GM12875 (cell line): ENCODE measurements around the gene TNFAIP6.

Experiments
- H3K4me3 ChIP-seq: one replicate; pipeline ENCODE4 v1.5.1; 2011; ENCODE audit warnings: low read depth, low read length, control low read depth
- TF ChIP-seq, protein P1 (sequence below): IDR thresholded peaks from 2 replicates; pipeline ENCODE4 v1.5.1; 2011; ENCODE audit warnings: low read depth, mild to moderate bottlenecking, control low read depth, inconsistent platforms, low read length, moderate library complexity, borderline replicate concordance; ENCODE audit not compliant: insufficient read depth

Gene TNFAIP6

GRCh38 chr2:151359768-151360461, 2.5 kb downstream of the TNFAIP6 start:
- TF ChIP-seq, protein P1, sequence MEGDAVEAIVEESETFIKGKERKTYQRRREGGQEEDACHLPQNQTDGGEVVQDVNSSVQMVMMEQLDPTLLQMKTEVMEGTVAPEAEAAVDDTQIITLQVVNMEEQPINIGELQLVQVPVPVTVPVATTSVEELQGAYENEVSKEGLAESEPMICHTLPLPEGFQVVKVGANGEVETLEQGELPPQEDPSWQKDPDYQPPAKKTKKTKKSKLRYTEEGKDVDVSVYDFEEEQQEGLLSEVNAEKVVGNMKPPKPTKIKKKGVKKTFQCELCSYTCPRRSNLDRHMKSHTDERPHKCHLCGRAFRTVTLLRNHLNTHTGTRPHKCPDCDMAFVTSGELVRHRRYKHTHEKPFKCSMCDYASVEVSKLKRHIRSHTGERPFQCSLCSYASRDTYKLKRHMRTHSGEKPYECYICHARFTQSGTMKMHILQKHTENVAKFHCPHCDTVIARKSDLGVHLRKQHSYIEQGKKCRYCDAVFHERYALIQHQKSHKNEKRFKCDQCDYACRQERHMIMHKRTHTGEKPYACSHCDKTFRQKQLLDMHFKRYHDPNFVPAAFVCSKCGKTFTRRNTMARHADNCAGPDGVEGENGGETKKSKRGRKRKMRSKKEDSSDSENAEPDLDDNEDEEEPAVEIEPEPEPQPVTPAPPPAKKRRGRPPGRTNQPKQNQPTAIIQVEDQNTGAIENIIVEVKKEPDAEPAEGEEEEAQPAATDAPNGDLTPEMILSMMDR, result no peak
- H3K4me3 ChIP-seq, result no peak overlapping the region

DNA sequence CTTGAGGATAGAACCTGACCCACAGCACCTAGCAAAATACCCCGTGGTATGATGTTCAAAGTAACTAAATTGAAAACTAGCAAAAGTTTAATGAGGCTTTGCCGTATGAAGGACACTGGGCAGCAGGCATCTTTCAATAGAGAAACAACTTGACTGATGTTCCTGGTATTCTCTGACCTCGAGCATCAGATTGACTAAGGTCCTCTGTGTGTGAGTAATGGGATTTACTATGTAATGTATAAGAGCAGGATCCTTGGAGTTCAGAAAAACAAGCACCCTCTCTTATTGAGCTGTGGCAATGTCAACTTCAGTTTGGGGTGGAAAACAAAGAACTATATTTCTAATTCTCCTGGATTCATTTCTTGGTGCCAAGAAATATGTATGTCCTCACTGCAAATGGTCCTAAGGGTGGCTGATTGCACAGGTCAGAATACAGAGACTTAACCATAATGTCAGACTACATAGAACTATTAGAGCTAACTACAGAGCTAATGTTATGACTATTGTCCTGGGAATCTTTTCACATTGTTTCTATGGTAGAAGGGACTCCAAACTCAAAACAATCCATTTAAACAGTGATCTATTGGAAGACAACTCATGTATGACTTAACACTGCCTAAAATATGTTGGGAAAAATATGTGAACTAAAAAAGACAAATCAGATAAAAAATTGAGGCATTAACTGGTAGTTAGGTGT, 4.4 kb downstream of the TNFAIP6 start:
- no peak overlapping the region for H3K4me3 ChIP-seq
- TF ChIP-seq, protein P1, result no peak

DNA sequence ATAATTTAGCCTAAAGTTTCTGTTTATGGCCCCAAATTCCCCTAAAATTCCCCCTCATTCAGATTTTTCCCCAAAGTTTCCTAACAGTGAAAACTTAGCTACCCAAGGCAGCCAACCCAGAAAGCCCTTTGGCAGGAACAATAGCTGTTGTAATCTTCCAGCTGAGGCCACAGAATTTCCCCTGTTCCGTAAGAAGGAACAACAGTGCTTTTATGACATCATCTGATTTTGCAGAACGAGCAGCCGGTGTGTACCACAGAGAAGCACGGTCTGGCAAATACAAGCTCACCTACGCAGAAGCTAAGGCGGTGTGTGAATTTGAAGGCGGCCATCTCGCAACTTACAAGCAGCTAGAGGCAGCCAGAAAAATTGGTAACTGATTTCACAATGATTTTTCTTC, 6.3 kb downstream of the TNFAIP6 start:
- TF ChIP-seq, protein P1, result no peak
- H3K4me3 ChIP-seq, result no peak overlapping the region

DNA sequence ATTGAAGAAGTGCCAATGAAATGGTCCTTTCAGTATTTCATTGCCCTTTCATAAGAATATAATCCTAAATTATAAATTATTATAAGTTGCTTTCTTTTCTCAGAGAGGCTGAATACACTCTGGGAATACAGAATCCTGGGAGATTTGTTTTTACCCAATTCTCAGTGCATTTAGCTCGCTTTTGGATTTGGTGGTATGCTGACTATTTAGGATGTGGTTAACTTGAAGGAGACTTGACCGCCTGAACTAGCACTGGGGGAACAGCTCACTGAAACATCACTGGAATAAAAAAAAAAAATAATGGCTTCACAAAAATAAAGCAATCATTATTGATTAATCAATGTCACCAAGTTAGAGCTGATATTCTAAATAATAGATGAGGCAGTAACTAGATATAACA, 10.2 kb downstream of the TNFAIP6 start:
- TF ChIP-seq, protein P1, result no peak

GRCh38 chr2:151374436-151374835, 17.0 kb downstream of the TNFAIP6 start:
- TF ChIP-seq, protein P1, result no peak
- H3K4me3 ChIP-seq, result no peak overlapping the region

More for the DNA sequence above, 10.2 kb downstream of the TNFAIP6 start:
- H3K4me3 ChIP-seq, result no peak overlapping the region

GRCh38 chr2:151379169-151379568, 21.8 kb downstream of the TNFAIP6 start:
- TF ChIP-seq, protein P1, result no peak
- H3K4me3 ChIP-seq, result no peak overlapping the region

- H3K4me3 ChIP-seq, result no peak overlapping the region
- TF ChIP-seq, protein P1, result no peak
Observed at GRCh38 chr2:151380580-151381235, 23.3 kb downstream of the TNFAIP6 start.
